H1 (cell line): ENCODE measurements around the gene BTBD18. TPM values are rescaled to one million over a fixed set of nuclear protein-coding genes. Genes with fewer than 3 reads are reported as not detected.

ENCODE experiments used
- ASH2L ChIP-seq: fragments of 200-600, 300-600 bp; sonication (generic); IDR thresholded peaks from one replicate; pipeline ENCODE4 v1.7.1; 2017; ENCODE audit warnings: low read length
- ATF2 ChIP-seq: IDR thresholded peaks from 2 replicates; pipeline ENCODE4 v1.6.1; 2012; ENCODE audit warnings: low read length, inconsistent platforms
- EZH2 ChIP-seq: fragments of 200-600 bp; sonication (generic); IDR thresholded peaks from 2 replicates; pipeline ENCODE4 v1.7.1; 2012; ENCODE audit warnings: low read depth, mild to moderate bottlenecking, moderate library complexity, low read length, inconsistent platforms; ENCODE audit not compliant: severe bottlenecking
- MAX ChIP-seq: IDR thresholded peaks from 2 replicates; pipeline ENCODE4 v1.6.1; 2012; ENCODE audit warnings: inconsistent platforms
- RFX5 ChIP-seq: IDR thresholded peaks from 2 replicates; pipeline ENCODE4 v1.6.1; 2011; ENCODE audit warnings: low read depth, low read length, improper control_type of control experiment, borderline replicate concordance
- RXRA ChIP-seq: IDR thresholded peaks from 2 replicates; pipeline ENCODE4 v1.6.1; 2011; ENCODE audit warnings: low read depth, mild to moderate bottlenecking, low read length, moderate library complexity; ENCODE audit not compliant: insufficient read depth
- SAP30 ChIP-seq: fragments of 300-600 bp; sonication (generic); IDR thresholded peaks from 2 replicates; pipeline ENCODE4 v1.7.1; 2012; ENCODE audit warnings: low read length, moderate library complexity, mild to moderate bottlenecking, inconsistent platforms; ENCODE audit not compliant: insufficient read depth, insufficient replicate concordance
- SIRT6 ChIP-seq: IDR thresholded peaks from one replicate; pipeline ENCODE4 v1.7.1; 2012; ENCODE audit warnings: low read length, inconsistent platforms
- SP4 ChIP-seq: IDR thresholded peaks from 2 replicates; pipeline ENCODE4 v1.6.1; 2012; ENCODE audit warnings: low read length, inconsistent platforms
- polyA plus RNA-seq, 7 experiments: library from polyadenylated mRNA; depleted of rRNA in 3 of 7; stranded (reverse) in 5 of 7; unstranded in 2 of 7; fragments of >200 nt in 5 of 7; fragments of 200-250 nt in 2 of 7; gene quantifications; 1 replicate in 5 of 7; 2 replicates in 1 of 7; 4 replicates in 1 of 7; pipeline versions ENCODE4 v1.2.1 to v1.2.3, GENCODE V29; 2011 to 2013; ENCODE audit warnings: missing spikeins in 2 of 7, mixed read lengths in 2 of 7
- total RNA-seq: library from RNA; stranded (reverse); fragmentation: NEBNext Ultra II Directional; extraction: Animal tissue kit (Norgen Biotek cat#: 25700); gene quantifications from 2 replicates; pipeline ENCODE4 v1.2.1, GENCODE V29; 2021

The BTBD18 gene
- total and polyA plus RNA-seq, 2 of the 8 experiments (the other 6 are each of a cell fraction or from before 2014, with no cell fraction given), result 0.03 TPM; not detected in 1

- TF ChIP-seq SIRT6 (no peak), RXRA (no peak), ATF2 (no peak), SAP30 (no peak), RFX5 (no peak), EZH2 (no peak), ASH2L (no peak), MAX (no peak), SP4 (no peak)
These were observed 40.5 kb upstream of the BTBD18 start (continued) for GRCh38 chr11:57792060-57792541.
